ENCODE results near the gene PLS1. TPM values are rescaled to one million over a fixed set of nuclear protein-coding genes. Genes with fewer than 3 reads are reported as not detected.

The PLS1 gene
- polyA plus RNA-seq, result 12.9 and 27.3 TPM in 2 replicates

GRCh38 chr3:142595951-142596725, at the start of gene PLS1:
Gene PLS1 (plus strand): TSS chr3:142596393. CDS start chr3:142664238, 67,845 bp downstream.

GRCh38 chr3:142578329-142579223, 17.6 kb upstream of the PLS1 start, which contains the start of gene ATR:
Gene ATR (minus strand): TSS chr3:142578733. CDS start chr3:142578704, 29 bp downstream.

GRCh38 chr3:142723968-142724681, 127.9 kb downstream of the PLS1 start, which contains the start of gene TRPC1:
Gene TRPC1 (plus strand): TSS chr3:142724034. CDS start chr3:142724560, 526 bp downstream.

Other genes with a start within 250 kb of the PLS1 start
- 25.1 and 33.8 TPM in 2 replicates for gene XRN1, start 148.4 kb upstream of the PLS1 start, polyA plus RNA-seq
- gene ATR, start 17.7 kb upstream of the PLS1 start, polyA plus RNA-seq, result 45.4 and 63.5 TPM in 2 replicates
- 16.1 and 30.1 TPM in 2 replicates for gene TRPC1, start 127.6 kb downstream of the PLS1 start, polyA plus RNA-seq